ENCODE data around the gene MARCO. TPM values are rescaled to one million over a fixed set of nuclear protein-coding genes. Genes with fewer than 3 reads are reported as not detected.

MARCO gene
- total RNA-seq, 1 experiment from 2014 or later, result not detected

- Histone ChIP-seq H3K36me3 (ENCODE audit: low read depth, low read length) (no peaks in the 10 kb centered on the region), H3K27me3 (ENCODE audit: low read length) (peaks cover 15% of the 10 kb centered on the region), H3K4me3 (ENCODE audit: low read length) (no peak overlapping the region), H3K9ac (ENCODE audit: low read length) (no peak overlapping the region), H3K79me2 (ENCODE audit: low read length) (no peaks in the 10 kb centered on the region), H3K4me2 (ENCODE audit: low read length) (no peak overlapping the region), H2AFZ (ENCODE audit: low read length) (no peak overlapping the region), H3K9me2 (replicated peaks; ENCODE audit: low read length) (no peaks in the 10 kb centered on the region), H3K27ac (ENCODE audit: low read length) (no peak overlapping the region), H4K20me1 (ENCODE audit: low read length) (no peaks in the 10 kb centered on the region), H3K9me3 (ENCODE audit: low read length) (peaks cover 4% of the 10 kb centered on the region; the same call in 1 of the 2 replicates), H3F3A (ENCODE audit: low read length, unreplicated experiment) (no peaks in the 10 kb centered on the region), H3K4me1 (ENCODE audit: insufficient read depth, low read length) (no peaks in the 10 kb centered on the region)
- no TSS peak for BruUV-seq (replicated peaks)
- POLR2A ChIA-PET (ENCODE audit: unreplicated experiment), result no interaction called here
- intact Hi-C loops (cut with micrococcal nuclease), result no loop called here
- TF ChIP-seq EZH2 (IDR thresholded peaks at IDR 0.05; ENCODE audit: low read length, unreplicated experiment) (no peak), EZH2phosphoT487 (IDR thresholded peaks at IDR 0.05; ENCODE audit: borderline replicate concordance, low read length) (no peak), CTCF (conservative IDR thresholded peaks at IDR 0.05; ENCODE audit: low read depth, low read length) (no peak)
- ATAC-seq (no peak), DNase-seq (no peak)
- CTCF ChIA-PET, result no interaction called here
Observed at GRCh38 chr2:118937817-118938216, 4.2 kb upstream of the MARCO start.

GRCh38 chr2:118939994-118940393, 2.0 kb upstream of the MARCO start:
- DNase-seq (no peak), ATAC-seq (no peak)
- Histone ChIP-seq H3K9ac (ENCODE audit: low read length) (no peak overlapping the region), H3K27me3 (ENCODE audit: low read length) (peaks cover 15% of the 10 kb centered on the region), H3K36me3 (ENCODE audit: low read depth, low read length) (no peaks in the 10 kb centered on the region), H2AFZ (ENCODE audit: low read length) (no peak overlapping the region), H3F3A (ENCODE audit: low read length, unreplicated experiment) (no peaks in the 10 kb centered on the region), H3K4me1 (ENCODE audit: insufficient read depth, low read length) (no peaks in the 10 kb centered on the region), H3K79me2 (ENCODE audit: low read length) (no peaks in the 10 kb centered on the region), H3K9me3 (ENCODE audit: low read length) (no peaks in the 10 kb centered on the region), H3K27ac (ENCODE audit: low read length) (no peak overlapping the region), H3K4me2 (ENCODE audit: low read length) (no peak overlapping the region), H3K9me2 (replicated peaks; ENCODE audit: low read length) (no peaks in the 10 kb centered on the region), H3K4me3 (ENCODE audit: low read length) (no peak overlapping the region), H4K20me1 (ENCODE audit: low read length) (no peaks in the 10 kb centered on the region)
- ChIA-PET CTCF (no interaction called here), POLR2A (ENCODE audit: unreplicated experiment) (no interaction called here)
- TF ChIP-seq CTCF (conservative IDR thresholded peaks at IDR 0.05; ENCODE audit: low read depth, low read length) (no peak), EZH2 (IDR thresholded peaks at IDR 0.05; ENCODE audit: low read length, unreplicated experiment) (no peak), EZH2phosphoT487 (IDR thresholded peaks at IDR 0.05; ENCODE audit: borderline replicate concordance, low read length) (no peak)
- no TSS peak for BruUV-seq (replicated peaks)
- intact Hi-C loops (cut with micrococcal nuclease), result no loop called here

GRCh38 chr2:118940486-118941120, 1.4 kb upstream of the MARCO start:
- CTCF ChIA-PET, result no interaction called here

More at GRCh38 chr2:118940486-118941120, 1.4 kb upstream of the MARCO start:
- Histone ChIP-seq H3K4me3 (ENCODE audit: low read length) (no peak overlapping the region), H2AFZ (ENCODE audit: low read length) (no peak overlapping the region), H3K9me3 (ENCODE audit: low read length) (no peaks in the 10 kb centered on the region), H3K9me2 (replicated peaks; ENCODE audit: low read length) (no peaks in the 10 kb centered on the region), H3K36me3 (ENCODE audit: low read depth, low read length) (no peaks in the 10 kb centered on the region), H4K20me1 (ENCODE audit: low read length) (no peaks in the 10 kb centered on the region), H3K27ac (ENCODE audit: low read length) (no peak overlapping the region), H3F3A (ENCODE audit: low read length, unreplicated experiment) (no peaks in the 10 kb centered on the region), H3K4me2 (ENCODE audit: low read length) (no peak overlapping the region), H3K4me1 (ENCODE audit: insufficient read depth, low read length) (no peaks in the 10 kb centered on the region), H3K9ac (ENCODE audit: low read length) (no peak overlapping the region), H3K27me3 (ENCODE audit: low read length) (peaks cover 15% of the 10 kb centered on the region), H3K79me2 (ENCODE audit: low read length) (no peaks in the 10 kb centered on the region)
- BruUV-seq (replicated peaks), result no TSS peak
- no peak for ATAC-seq
- no peak for DNase-seq
- POLR2A ChIA-PET (ENCODE audit: unreplicated experiment), result no interaction called here
- intact Hi-C loops (cut with micrococcal nuclease), result no loop called here
- TF ChIP-seq EZH2phosphoT487 (IDR thresholded peaks at IDR 0.05; ENCODE audit: borderline replicate concordance, low read length) (no peak), EZH2 (IDR thresholded peaks at IDR 0.05; ENCODE audit: low read length, unreplicated experiment) (no peak), CTCF (conservative IDR thresholded peaks at IDR 0.05; ENCODE audit: low read depth, low read length) (no peak)

Measured in PC-3 (cell line).